Measurements from ENCODE around the gene CCDC82.

CCDC82 gene

DNA sequence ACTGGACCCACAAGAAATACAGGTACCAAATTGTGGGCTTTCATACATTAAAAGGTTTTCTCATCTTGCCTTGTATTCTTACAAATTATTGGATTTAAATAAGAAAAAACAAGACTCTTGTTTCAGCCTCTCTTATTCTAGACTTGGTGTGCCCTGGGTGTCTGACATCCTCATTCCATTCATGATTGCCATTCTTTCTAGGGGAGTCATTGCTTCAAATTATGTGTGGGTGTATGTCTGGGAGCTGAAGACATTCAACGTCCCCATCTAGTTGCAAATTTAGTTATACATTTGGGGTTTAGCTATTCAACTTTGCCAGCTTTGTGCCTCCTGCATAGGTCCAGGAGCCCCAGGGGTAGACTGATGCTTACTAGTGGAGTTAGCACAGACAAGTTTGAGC lies 64.8 kb downstream of the CCDC82 start:
- no peak overlapping the region for H3K4me3 ChIP-seq (ENCODE audit: control insufficient read depth, low read depth, low read length)
- DNase-seq (ENCODE audit: low read depth): peak; percentile 64

DNA sequence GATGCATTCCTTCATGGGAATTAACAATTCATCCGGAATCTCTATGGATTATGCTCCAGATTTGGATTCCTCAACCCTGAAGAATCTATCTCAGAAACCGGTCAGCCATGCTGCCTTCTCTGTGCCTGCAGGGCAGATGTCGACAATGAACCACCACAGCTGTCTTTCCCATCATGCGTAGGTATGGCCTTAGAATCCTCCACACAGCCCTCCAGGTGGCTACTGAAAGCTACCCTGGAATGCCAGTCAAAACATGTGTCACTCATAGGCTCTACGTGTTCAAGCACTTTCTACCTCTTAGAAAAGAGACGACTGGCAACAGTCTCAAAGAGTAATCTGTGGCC lies 66.1 kb downstream of the CCDC82 start:
- TF ChIP-seq, protein P1, sequence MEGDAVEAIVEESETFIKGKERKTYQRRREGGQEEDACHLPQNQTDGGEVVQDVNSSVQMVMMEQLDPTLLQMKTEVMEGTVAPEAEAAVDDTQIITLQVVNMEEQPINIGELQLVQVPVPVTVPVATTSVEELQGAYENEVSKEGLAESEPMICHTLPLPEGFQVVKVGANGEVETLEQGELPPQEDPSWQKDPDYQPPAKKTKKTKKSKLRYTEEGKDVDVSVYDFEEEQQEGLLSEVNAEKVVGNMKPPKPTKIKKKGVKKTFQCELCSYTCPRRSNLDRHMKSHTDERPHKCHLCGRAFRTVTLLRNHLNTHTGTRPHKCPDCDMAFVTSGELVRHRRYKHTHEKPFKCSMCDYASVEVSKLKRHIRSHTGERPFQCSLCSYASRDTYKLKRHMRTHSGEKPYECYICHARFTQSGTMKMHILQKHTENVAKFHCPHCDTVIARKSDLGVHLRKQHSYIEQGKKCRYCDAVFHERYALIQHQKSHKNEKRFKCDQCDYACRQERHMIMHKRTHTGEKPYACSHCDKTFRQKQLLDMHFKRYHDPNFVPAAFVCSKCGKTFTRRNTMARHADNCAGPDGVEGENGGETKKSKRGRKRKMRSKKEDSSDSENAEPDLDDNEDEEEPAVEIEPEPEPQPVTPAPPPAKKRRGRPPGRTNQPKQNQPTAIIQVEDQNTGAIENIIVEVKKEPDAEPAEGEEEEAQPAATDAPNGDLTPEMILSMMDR (conservative IDR thresholded peaks at IDR 0.05; ENCODE audit: control insufficient read depth, insufficient read depth, low read depth, low read length): no peak
- DNase-seq (ENCODE audit: low read depth): no peak
- no peak overlapping the region for H3K4me3 ChIP-seq (ENCODE audit: control insufficient read depth, low read depth, low read length)

More for the DNA sequence above, 64.8 kb downstream of the CCDC82 start:
- TF ChIP-seq, protein P1 (conservative IDR thresholded peaks at IDR 0.05; ENCODE audit: control insufficient read depth, insufficient read depth, low read depth, low read length): no peak

DNA sequence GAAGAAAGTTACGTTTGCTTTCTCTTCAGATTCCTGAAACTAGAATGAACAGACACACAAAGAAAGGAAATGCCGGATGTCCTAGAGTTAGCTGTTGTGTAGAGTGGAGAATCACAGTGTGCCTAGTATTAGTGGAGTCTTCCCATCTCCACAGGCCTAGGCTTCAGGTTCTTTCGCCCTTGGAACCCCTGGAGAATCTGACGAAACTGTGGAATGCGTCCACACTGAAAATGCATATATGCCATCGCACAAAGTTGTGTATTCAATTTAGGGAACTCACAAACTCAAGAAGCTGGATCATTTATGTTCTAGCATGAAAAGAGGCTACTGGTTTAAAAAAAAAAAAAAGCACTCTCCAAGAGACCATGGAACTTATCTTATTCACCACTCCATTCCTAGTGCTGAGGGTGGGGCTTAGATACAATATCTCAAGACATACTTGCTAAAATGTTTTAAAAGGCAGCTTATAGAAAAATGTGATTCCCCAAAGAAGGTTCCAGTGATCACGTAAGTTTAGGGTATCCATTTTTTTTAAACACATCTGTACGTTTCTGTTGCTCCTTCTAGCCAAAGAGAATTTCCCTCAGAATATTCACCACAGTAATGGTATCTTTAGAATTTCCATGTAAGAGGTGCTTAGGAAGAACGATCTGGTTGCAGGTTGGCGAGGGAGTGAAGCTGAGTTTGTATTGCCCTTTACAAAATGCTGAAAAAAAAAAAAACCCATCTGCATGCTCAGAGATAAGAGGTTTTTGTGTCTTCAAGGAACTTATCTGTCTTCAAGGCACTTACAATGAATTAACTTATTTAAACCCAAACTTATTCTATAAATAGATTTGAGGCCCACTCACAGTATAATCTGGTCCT lies 66.7 kb downstream of the CCDC82 start:
- no peak for DNase-seq (ENCODE audit: low read depth)
- TF ChIP-seq, protein P1 (conservative IDR thresholded peaks at IDR 0.05; ENCODE audit: control insufficient read depth, insufficient read depth, low read depth, low read length): no peak
- H3K4me3 ChIP-seq (ENCODE audit: control insufficient read depth, low read depth, low read length): no peak overlapping the region

GRCh38 chr11:96321091-96321490 lies 68.6 kb downstream of the CCDC82 start:
- TF ChIP-seq, protein P1 (conservative IDR thresholded peaks at IDR 0.05; ENCODE audit: control insufficient read depth, insufficient read depth, low read depth, low read length): no peak

DNA sequence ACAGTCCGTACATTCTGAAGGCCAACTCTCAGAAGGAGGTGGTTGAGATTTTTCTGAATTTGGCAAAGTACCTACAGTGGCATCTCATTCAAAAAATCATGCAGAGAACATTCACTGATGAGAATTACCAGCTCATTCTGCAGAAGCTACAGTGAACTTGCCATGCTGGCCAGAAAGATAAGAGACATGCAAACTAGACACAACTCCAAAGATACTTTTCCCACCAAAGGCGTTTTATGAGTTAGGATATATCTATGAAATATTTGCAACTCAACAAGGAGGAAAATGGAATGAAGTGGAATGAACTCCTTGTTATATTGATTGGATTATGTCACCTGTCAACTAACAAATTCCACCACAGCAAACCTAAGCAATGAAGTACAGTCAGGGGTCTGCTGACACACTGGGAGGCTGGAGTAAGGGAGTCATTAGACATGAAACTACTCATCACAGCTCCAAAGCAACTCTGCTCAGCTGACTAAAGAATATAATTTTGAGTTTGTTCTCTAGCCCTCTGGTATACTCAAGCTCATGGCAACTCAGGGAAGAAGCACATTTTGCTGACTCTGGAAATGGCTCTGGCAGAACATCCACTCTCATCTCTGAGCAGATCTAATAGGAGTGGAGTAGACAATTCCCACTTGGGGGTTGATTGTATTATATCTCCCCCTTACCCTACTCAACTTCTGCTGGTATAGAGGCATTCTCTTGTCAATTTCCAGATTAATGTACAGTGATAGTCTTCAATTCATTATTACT lies 69.6 kb downstream of the CCDC82 start:
- no peak for DNase-seq (ENCODE audit: low read depth)
- TF ChIP-seq, protein P1 (conservative IDR thresholded peaks at IDR 0.05; ENCODE audit: control insufficient read depth, insufficient read depth, low read depth, low read length): no peak
- no peak overlapping the region for H3K4me3 ChIP-seq (ENCODE audit: control insufficient read depth, low read depth, low read length)

More at GRCh38 chr11:96321091-96321490, 68.6 kb downstream of the CCDC82 start:
- no peak for DNase-seq (ENCODE audit: low read depth)
- no peak overlapping the region for H3K4me3 ChIP-seq (ENCODE audit: control insufficient read depth, low read depth, low read length)

GRCh38 chr11:96318850-96319249 lies 70.9 kb downstream of the CCDC82 start:
- TF ChIP-seq, protein P1 (conservative IDR thresholded peaks at IDR 0.05; ENCODE audit: control insufficient read depth, insufficient read depth, low read depth, low read length): no peak
- no peak overlapping the region for H3K4me3 ChIP-seq (ENCODE audit: control insufficient read depth, low read depth, low read length)
- no peak for DNase-seq (ENCODE audit: low read depth)
